Gastrocnemius medialis (tissue), 4 donors: ENCODE results near the gene PNMA8C. TPM values are rescaled to one million over a fixed set of nuclear protein-coding genes. Genes with fewer than 3 reads are reported as not detected.
A peak's percentile ranks its signal among the peaks of the same experiment; 100 is the strongest.

Experiments used
- ATAC-seq, 2 donors: fragments of 150-250 bp; one replicate each; pipeline ENCODE4 v1.9.1; 2016
- DNase-seq, 2 donors: peaks; one replicate each; pipeline ENCODE4 v3.0.0-alpha.2; 2019
- H3K27ac ChIP-seq, 4 donors: fragments of 200-600 bp; sonication (generic); 1 replicate in 1 of 4; 2 replicates in 3 of 4; pipeline ENCODE4 v1.5.1; 2016 to 2018; ENCODE audit warnings: mild to moderate bottlenecking in 2 of 4, moderate library complexity in 1 of 4
- H3K27me3 ChIP-seq, 3 donors: fragments of 200-600 bp; sonication (generic) in 2 of 3; 1 replicate in 1 of 3; 2 replicates in 2 of 3; pipeline versions ENCODE4 v1.5.1 to v1.6.0; 2016 to 2019; ENCODE audit warnings: mild to moderate bottlenecking in 1 of 3, moderate library complexity in 1 of 3
- H3K36me3 ChIP-seq, 2 donors: fragments of 200-600 bp; sonication (generic) in 1 of 2; one replicate each; pipeline ENCODE4 v1.5.1; 2017 to 2018
- H3K4me1 ChIP-seq, 2 donors: fragments of 200-600 bp; sonication (generic) in 1 of 2; one replicate each; pipeline ENCODE4 v1.5.1; 2016 to 2017; ENCODE audit warnings: mild to moderate bottlenecking in 2 of 2
- H3K4me3 ChIP-seq, 4 donors: fragments of 200-600 bp; sonication (generic) in 3 of 4; 1 replicate in 1 of 4; 2 replicates in 3 of 4; pipeline ENCODE4 v1.5.1; 2016 to 2019; ENCODE audit warnings: mild to moderate bottlenecking in 2 of 4
- H3K9me3 ChIP-seq, 3 donors: fragments of 200-600 bp; sonication (generic) in 2 of 3; 1 replicate in 1 of 3; 2 replicates in 2 of 3; pipeline ENCODE4 v1.5.1; 2016 to 2019
- CTCF ChIP-seq, 5 experiments: fragments of 450-650 bp in 3 of 5; fragments of 200-600 bp in 2 of 5; sonication (generic) in 2 of 5; IDR thresholded peaks in 4 of 5; conservative IDR thresholded peaks in 1 of 5; 1 replicate in 4 of 5; 2 replicates in 1 of 5; pipeline ENCODE4 v1.5.1; 2016 to 2019; ENCODE audit warnings: antibody characterized with exemption in 5 of 5, mild to moderate bottlenecking in 3 of 5, moderate library complexity in 3 of 5
- POLR2A ChIP-seq, 2 donors: fragments of 450-650 bp; IDR thresholded peaks; one replicate each; pipeline ENCODE4 v1.6.1; 2017; ENCODE audit warnings: antibody characterized with exemption in 2 of 2, mild to moderate bottlenecking in 2 of 2, moderate library complexity in 2 of 2
- in situ Hi-C, 4 donors: fragments of 200-750 bp; cut with MboI; loops; one replicate each; pipeline versions ENCODE4 v1.15.0 to v1.8.0; 2017; ENCODE audit warnings: low sequenced_read_pairs in 4 of 4
- intact Hi-C: fragments of 100-400 bp; cut with DNase I; formaldehyde crosslinking; loops from one replicate; pipeline ENCODE4 v1.15.1; 2023; ENCODE audit warnings: low total_unique reads
- total RNA-seq, 4 donors: library from RNA; depleted of rRNA; stranded (reverse); fragments of >200 nt; gene quantifications; one replicate each; pipeline versions ENCODE4 v1.1.0 to v1.2.3, GENCODE V29; 2016

PNMA8C gene
- total RNA-seq, 4 donors from 2014 or later: not detected

GRCh38 chr19:46383846-46384245 lies 44.9 kb downstream of the PNMA8C start:
- intact Hi-C loops (no loop called here), in situ Hi-C loops (no loop called here)
- Histone ChIP-seq H3K36me3 (peaks cover 0 to 64% of the 10 kb centered on the region in 2 donors), H3K4me1 (peaks cover 17 to 22% of the 10 kb centered on the region in 2 donors), H3K4me3 (no peak overlapping the region), H3K27ac (no peak overlapping the region), H3K9me3 (no peaks in the 10 kb centered on the region), H3K27me3 (no peaks in the 10 kb centered on the region)
- no peak for ATAC-seq
- TF ChIP-seq CTCF (IDR thresholded peaks at IDR 0.05 in 4 of 5, conservative IDR thresholded peaks at IDR 0.05 in 1 of 5) (no peak), POLR2A (IDR thresholded peaks at IDR 0.05) (no peak)
- no peak for DNase-seq

- intact Hi-C loops (no loop called here), in situ Hi-C loops (no loop called here)
- H3K4me1 ChIP-seq: peaks cover 22 to 27% of the 10 kb centered on the region in 2 donors
- H3K27ac ChIP-seq: no peak overlapping the region
- peaks cover 0 to 59% of the 10 kb centered on the region in 2 donors for H3K36me3 ChIP-seq
- H3K4me3 ChIP-seq: no peak overlapping the region
- H3K27me3 ChIP-seq: no peaks in the 10 kb centered on the region
- DNase-seq (no peak), ATAC-seq (no peak)
- H3K9me3 ChIP-seq: no peaks in the 10 kb centered on the region
- TF ChIP-seq POLR2A (IDR thresholded peaks at IDR 0.05): no peak
- TF ChIP-seq CTCF (IDR thresholded peaks at IDR 0.05 in 4 of 5, conservative IDR thresholded peaks at IDR 0.05 in 1 of 5): no peak
Measured at GRCh38 chr19:46383171-46383815, 45.4 kb downstream of the PNMA8C start.

- peaks cover 36 to 37% of the 10 kb centered on the region in 2 donors for H3K4me1 ChIP-seq
- H3K27ac ChIP-seq: no peak overlapping the region
- TF ChIP-seq POLR2A (IDR thresholded peaks at IDR 0.05): no peak
- no peak overlapping the region for H3K4me3 ChIP-seq
- no peaks in the 10 kb centered on the region for H3K27me3 ChIP-seq
- intact Hi-C loops (no loop called here), in situ Hi-C loops (no loop called here)
- DNase-seq (no peak), ATAC-seq (no peak)
- no peaks in the 10 kb centered on the region for H3K9me3 ChIP-seq
- H3K36me3 ChIP-seq: peaks cover 0 to 52% of the 10 kb centered on the region in 2 donors
Measured at GRCh38 chr19:46381756-46382345, 46.9 kb downstream of the PNMA8C start.

GRCh38 chr19:46381346-46381745 lies 47.4 kb downstream of the PNMA8C start:
- in situ Hi-C loops (no loop called here), intact Hi-C loops (no loop called here)
- Histone ChIP-seq H3K27ac (no peak overlapping the region), H3K4me1 (peaks cover 36 to 37% of the 10 kb centered on the region in 2 donors), H3K4me3 (no peak overlapping the region), H3K27me3 (no peaks in the 10 kb centered on the region), H3K9me3 (no peaks in the 10 kb centered on the region), H3K36me3 (peaks cover 0 to 56% of the 10 kb centered on the region in 2 donors)
- TF ChIP-seq POLR2A (IDR thresholded peaks at IDR 0.05) (no peak), CTCF (IDR thresholded peaks at IDR 0.05 in 4 of 5, conservative IDR thresholded peaks at IDR 0.05 in 1 of 5) (no peak)
- DNase-seq (no peak), ATAC-seq (no peak)

- no peak for TF ChIP-seq POLR2A (IDR thresholded peaks at IDR 0.05)
- no peak for TF ChIP-seq CTCF (IDR thresholded peaks at IDR 0.05 in 4 of 5, conservative IDR thresholded peaks at IDR 0.05 in 1 of 5)
- no peak overlapping the region for H3K4me3 ChIP-seq
- no peaks in the 10 kb centered on the region for H3K9me3 ChIP-seq
- H3K27ac ChIP-seq: peak overlapping the region; percentile 53 to 73 (median 70)
- in situ Hi-C loops: no loop called here
- peaks cover 0 to 57% of the 10 kb centered on the region in 2 donors for H3K36me3 ChIP-seq
- no peaks in the 10 kb centered on the region for H3K27me3 ChIP-seq
- DNase-seq (no peak), ATAC-seq (no peak)
- H3K4me1 ChIP-seq: peaks cover 36 to 37% of the 10 kb centered on the region in 2 donors
- intact Hi-C loops: no loop called here
Measured at GRCh38 chr19:46380690-46381089, 48.0 kb downstream of the PNMA8C start.
